ENCODE results near the gene NFYB. TPM values are rescaled to one million over a fixed set of nuclear protein-coding genes. Genes with fewer than 3 reads are reported as not detected.

NFYB gene
- total and polyA plus RNA-seq, 2 donors (not counting 3 experiments of a cell fraction or from before 2014, with no cell fraction given) = 10.2 to 23.3 TPM

DNA sequence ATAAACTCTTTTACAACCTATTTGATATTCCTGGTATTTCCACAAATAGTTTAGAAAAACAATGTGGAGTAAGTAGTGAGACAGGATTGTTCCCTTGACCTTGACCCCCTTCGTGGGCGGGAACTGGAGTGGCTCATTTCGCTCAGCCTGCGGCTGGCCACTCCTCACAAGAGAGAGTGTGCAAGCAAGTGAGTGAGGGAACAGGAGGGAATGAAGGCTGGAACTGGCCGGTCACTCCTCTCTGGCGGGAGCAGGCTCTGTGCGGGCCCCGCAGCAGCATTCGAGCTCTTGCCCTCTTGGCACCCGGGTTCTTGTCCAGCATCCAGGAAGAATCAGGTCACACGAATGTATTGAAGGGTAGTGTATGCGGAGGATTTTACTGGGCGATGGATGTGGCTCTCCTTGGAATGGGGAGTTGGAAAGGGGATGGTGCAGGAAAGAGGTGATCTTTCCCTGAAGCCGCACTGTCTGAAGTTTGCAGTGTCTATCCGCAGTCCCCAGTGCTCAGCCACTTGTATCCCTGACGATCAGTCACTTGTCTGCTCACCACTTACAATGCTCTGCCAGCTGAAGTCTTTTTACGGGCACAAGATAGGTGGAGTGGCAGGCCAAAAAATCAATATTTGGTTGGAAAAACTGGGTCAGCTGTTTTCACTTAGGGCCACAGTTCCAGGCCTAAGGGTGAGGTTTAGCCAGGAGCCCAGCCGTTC is 49.6 kb upstream of the NFYB start:
- dilution Hi-C loops (cut with MboI; ENCODE audit: extremely low pct_ligation_motif_present, low sequenced_read_pairs) = no loop called here
- Histone ChIP-seq H3K27me3 (ENCODE audit: control insufficient read depth in 2 of 2, insufficient read depth in 2 of 2, low read length in 2 of 2) (no peaks in the 10 kb centered on the region), H3K4me2 (ENCODE audit: insufficient read depth, low read length) (no peak overlapping the region), H3K36me3 (ENCODE audit: control insufficient read depth in 2 of 2, extremely low read depth in 1 of 2, insufficient read depth in 2 of 2, low read length in 2 of 2) (no peaks in the 10 kb centered on the region), H3K9me1 (replicated peaks; ENCODE audit: control insufficient read depth, extremely low read depth, insufficient read depth, low read length) (no peaks in the 10 kb centered on the region), H3K4me3 (replicated peaks in 1 of 3; ENCODE audit: insufficient read depth in 1 of 3, low read depth in 1 of 3, low read length in 3 of 3) (no peak overlapping the region), H4K20me1 (replicated peaks; ENCODE audit: control insufficient read depth, extremely low read depth, insufficient read depth, low read length) (no peaks in the 10 kb centered on the region), H3K27ac (ENCODE audit: insufficient read depth, low read depth, low read length) (no peak overlapping the region), H3K4me1 (ENCODE audit: control insufficient read depth, extremely low read depth, insufficient read depth, low read length) (no peaks in the 10 kb centered on the region), H3K9me3 (replicated peaks; ENCODE audit: control insufficient read depth, insufficient read depth, low read length) (no peaks in the 10 kb centered on the region), H2AFZ (ENCODE audit: low read depth, low read length) (no peak overlapping the region), H3K9ac (replicated peaks; ENCODE audit: extremely low read depth, insufficient read depth, low read length) (no peak overlapping the region), H3K79me2 (ENCODE audit: control insufficient read depth, insufficient read depth, low read length) (no peaks in the 10 kb centered on the region)
- DNase-seq (ENCODE audit: low read depth, low spot score) = no peak
- BruUV-seq (replicated peaks) = no TSS peak
- FAIRE-seq = no peak
- intact Hi-C loops (cut with micrococcal nuclease) = no loop called here
- CTCF ChIA-PET = interaction anchor here (0.7 to 3.4 kb wide), 3 partner anchors 10 to 221 kb away, joined by 3 to 12 read pairs (median 5); no protein-coding TSS in a partner anchor
- POLR2A ChIA-PET = no interaction called here
- TF ChIP-seq JUN (IDR thresholded peaks at IDR 0.05; ENCODE audit: borderline replicate concordance, insufficient read depth, insufficient read length, low read depth) (no peak), POLR2A (IDR thresholded peaks at IDR 0.05; ENCODE audit: low read depth, low read length) (no peak), EZH2 (IDR thresholded peaks at IDR 0.05; ENCODE audit: borderline replicate concordance, low read depth, low read length, severe bottlenecking) (no peak)
- TF ChIP-seq, protein P1, sequence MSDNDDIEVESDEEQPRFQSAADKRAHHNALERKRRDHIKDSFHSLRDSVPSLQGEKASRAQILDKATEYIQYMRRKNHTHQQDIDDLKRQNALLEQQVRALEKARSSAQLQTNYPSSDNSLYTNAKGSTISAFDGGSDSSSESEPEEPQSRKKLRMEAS (IDR thresholded peaks at IDR 0.05; ENCODE audit: insufficient read depth, insufficient read length) = no peak
- TF ChIP-seq, protein P2, sequence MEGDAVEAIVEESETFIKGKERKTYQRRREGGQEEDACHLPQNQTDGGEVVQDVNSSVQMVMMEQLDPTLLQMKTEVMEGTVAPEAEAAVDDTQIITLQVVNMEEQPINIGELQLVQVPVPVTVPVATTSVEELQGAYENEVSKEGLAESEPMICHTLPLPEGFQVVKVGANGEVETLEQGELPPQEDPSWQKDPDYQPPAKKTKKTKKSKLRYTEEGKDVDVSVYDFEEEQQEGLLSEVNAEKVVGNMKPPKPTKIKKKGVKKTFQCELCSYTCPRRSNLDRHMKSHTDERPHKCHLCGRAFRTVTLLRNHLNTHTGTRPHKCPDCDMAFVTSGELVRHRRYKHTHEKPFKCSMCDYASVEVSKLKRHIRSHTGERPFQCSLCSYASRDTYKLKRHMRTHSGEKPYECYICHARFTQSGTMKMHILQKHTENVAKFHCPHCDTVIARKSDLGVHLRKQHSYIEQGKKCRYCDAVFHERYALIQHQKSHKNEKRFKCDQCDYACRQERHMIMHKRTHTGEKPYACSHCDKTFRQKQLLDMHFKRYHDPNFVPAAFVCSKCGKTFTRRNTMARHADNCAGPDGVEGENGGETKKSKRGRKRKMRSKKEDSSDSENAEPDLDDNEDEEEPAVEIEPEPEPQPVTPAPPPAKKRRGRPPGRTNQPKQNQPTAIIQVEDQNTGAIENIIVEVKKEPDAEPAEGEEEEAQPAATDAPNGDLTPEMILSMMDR (IDR thresholded peaks at IDR 0.05; ENCODE audit: extremely low read depth in 1 of 2, insufficient read depth in 1 of 2, low read depth in 1 of 2, low read length in 2 of 2) = no peak

Measured in endothelial cell of umbilical vein (primary cell).